ENCODE measurements around the gene KCNIP1. TPM values are rescaled to one million over a fixed set of nuclear protein-coding genes. Genes with fewer than 3 reads are reported as not detected.

Gene KCNIP1
- total RNA-seq, 1 experiment from 2014 or later, result not detected

GRCh38 chr5:170681013-170681433 is 177.2 kb downstream of the KCNIP1 start:
- intact Hi-C loops (cut with micrococcal nuclease; ENCODE audit: unreplicated experiment), result no loop called here
- H3K27me3 ChIP-seq (ENCODE audit: control insufficient read depth, insufficient read depth, low read length), result peaks cover 42% of the 10 kb centered on the region
- H3K27ac ChIP-seq (ENCODE audit: low read length), result no peak overlapping the region
- H3K36me3 ChIP-seq (ENCODE audit: control insufficient read depth, insufficient read depth, low read length), result no peaks in the 10 kb centered on the region
- TF ChIP-seq, protein P1, sequence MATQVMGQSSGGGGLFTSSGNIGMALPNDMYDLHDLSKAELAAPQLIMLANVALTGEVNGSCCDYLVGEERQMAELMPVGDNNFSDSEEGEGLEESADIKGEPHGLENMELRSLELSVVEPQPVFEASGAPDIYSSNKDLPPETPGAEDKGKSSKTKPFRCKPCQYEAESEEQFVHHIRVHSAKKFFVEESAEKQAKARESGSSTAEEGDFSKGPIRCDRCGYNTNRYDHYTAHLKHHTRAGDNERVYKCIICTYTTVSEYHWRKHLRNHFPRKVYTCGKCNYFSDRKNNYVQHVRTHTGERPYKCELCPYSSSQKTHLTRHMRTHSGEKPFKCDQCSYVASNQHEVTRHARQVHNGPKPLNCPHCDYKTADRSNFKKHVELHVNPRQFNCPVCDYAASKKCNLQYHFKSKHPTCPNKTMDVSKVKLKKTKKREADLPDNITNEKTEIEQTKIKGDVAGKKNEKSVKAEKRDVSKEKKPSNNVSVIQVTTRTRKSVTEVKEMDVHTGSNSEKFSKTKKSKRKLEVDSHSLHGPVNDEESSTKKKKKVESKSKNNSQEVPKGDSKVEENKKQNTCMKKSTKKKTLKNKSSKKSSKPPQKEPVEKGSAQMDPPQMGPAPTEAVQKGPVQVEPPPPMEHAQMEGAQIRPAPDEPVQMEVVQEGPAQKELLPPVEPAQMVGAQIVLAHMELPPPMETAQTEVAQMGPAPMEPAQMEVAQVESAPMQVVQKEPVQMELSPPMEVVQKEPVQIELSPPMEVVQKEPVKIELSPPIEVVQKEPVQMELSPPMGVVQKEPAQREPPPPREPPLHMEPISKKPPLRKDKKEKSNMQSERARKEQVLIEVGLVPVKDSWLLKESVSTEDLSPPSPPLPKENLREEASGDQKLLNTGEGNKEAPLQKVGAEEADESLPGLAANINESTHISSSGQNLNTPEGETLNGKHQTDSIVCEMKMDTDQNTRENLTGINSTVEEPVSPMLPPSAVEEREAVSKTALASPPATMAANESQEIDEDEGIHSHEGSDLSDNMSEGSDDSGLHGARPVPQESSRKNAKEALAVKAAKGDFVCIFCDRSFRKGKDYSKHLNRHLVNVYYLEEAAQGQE (IDR thresholded peaks at IDR 0.05; ENCODE audit: insufficient read depth in 1 of 2, low read depth in 2 of 2, low read length in 1 of 2), result peak; percentile 88 to 91
- no peak for TF ChIP-seq SIN3A (IDR thresholded peaks at IDR 0.05; ENCODE audit: borderline replicate concordance, insufficient read depth, low read depth, low read length)
- TF ChIP-seq POLR2AphosphoS5 (IDR thresholded peaks at IDR 0.05; ENCODE audit: low read depth, low read length), result no peak
- ChIA-PET CTCF (no interaction called here), POLR2A (no interaction called here)
- H3K9me3 ChIP-seq (ENCODE audit: control insufficient read depth, insufficient read depth, low read depth, low read length), result no peaks in the 10 kb centered on the region
- no peak overlapping the region for H3K4me3 ChIP-seq (ENCODE audit: low read depth in 2 of 2, low read length in 2 of 2)
- no peaks in the 10 kb centered on the region for H3K4me1 ChIP-seq (ENCODE audit: control insufficient read depth, insufficient read depth, low read length)
- BruUV-seq (replicated peaks), result no TSS peak
- DNase-seq (ENCODE audit: low read depth, low spot score), result no peak
- ATAC-seq, result no peak
- in situ Hi-C loops (cut with HindIII; ENCODE audit: low pct_unique_long_range_greater_than_20kb, low sequenced_read_pairs), result no loop called here

- BruUV-seq (replicated peaks), result no TSS peak
- H3K27me3 ChIP-seq (ENCODE audit: control insufficient read depth, insufficient read depth, low read length), result peaks cover 11% of the 10 kb centered on the region
- CTCF ChIA-PET, result no interaction called here
These were observed 187.8 kb downstream of the KCNIP1 start for GRCh38 chr5:170691657-170692056.

More at GRCh38 chr5:170691657-170692056, 187.8 kb downstream of the KCNIP1 start:
- POLR2A ChIA-PET, result no interaction called here
- H3K4me3 ChIP-seq (ENCODE audit: low read depth in 2 of 2, low read length in 2 of 2), result no peak overlapping the region
- H3K36me3 ChIP-seq (ENCODE audit: control insufficient read depth, insufficient read depth, low read length), result no peaks in the 10 kb centered on the region
- H3K9me3 ChIP-seq (ENCODE audit: control insufficient read depth, insufficient read depth, low read depth, low read length), result no peaks in the 10 kb centered on the region
- no peak for DNase-seq (ENCODE audit: low read depth, low spot score)
- in situ Hi-C loops (cut with HindIII; ENCODE audit: low pct_unique_long_range_greater_than_20kb, low sequenced_read_pairs), result no loop called here
- TF ChIP-seq CTCF (IDR thresholded peaks at IDR 0.05) (no peak), POLR2AphosphoS5 (IDR thresholded peaks at IDR 0.05; ENCODE audit: low read depth, low read length) (no peak), SIN3A (IDR thresholded peaks at IDR 0.05; ENCODE audit: borderline replicate concordance, insufficient read depth, low read depth, low read length) (no peak), TCF7L2 (IDR thresholded peaks at IDR 0.05; ENCODE audit: low read depth, low read length) (no peak)
- TF ChIP-seq, protein P1 (IDR thresholded peaks at IDR 0.05; ENCODE audit: insufficient read depth in 1 of 2, low read depth in 2 of 2, low read length in 1 of 2), result no peak
- H3K4me1 ChIP-seq (ENCODE audit: control insufficient read depth, insufficient read depth, low read length), result no peaks in the 10 kb centered on the region
- intact Hi-C loops (cut with micrococcal nuclease; ENCODE audit: unreplicated experiment), result no loop called here
- H3K27ac ChIP-seq (ENCODE audit: low read length), result no peak overlapping the region
- ATAC-seq, result no peak

Data from Panc1 (cell line).